Activated CD4-positive, alpha-beta T cell treated with anti-CD3 and anti-CD28 coated beads, Interleukin-2, amount 10 ng/mL, durations not matched to agents 7 days and 5 days (primary cell): Measurements from ENCODE around the gene VCL. TPM values are rescaled to one million over a fixed set of nuclear protein-coding genes. Genes with fewer than 3 reads are reported as not detected.
"Not testable (repeated sequence)": the region's sequence is repeated elsewhere in the genome, so short reads cannot be mapped to it uniquely, and the experiment has no call there.

Experiments used
- CTCF ChIA-PET: fragments of 350-600 bp; sonication (Branson Sonifier 250); formaldehyde crosslinking; loops from one replicate; lab custom pipeline; 2021; ENCODE audit warnings: antibody characterized with exemption; lab: Charles Lee
- POLR2A ChIA-PET: fragments of 350-600 bp; sonication (Branson Sonifier 250); formaldehyde crosslinking; loops from one replicate; lab custom pipeline; 2021; ENCODE audit warnings: antibody characterized with exemption; lab: Charles Lee
- DNase-seq: peaks from one replicate; pipeline ENCODE4 v3.0.0-alpha.2; 2020
- H3K27ac Mint-ChIP-seq: one replicate; pipeline ENCODE4 v1.8.0; 2021; ENCODE audit warnings: mild to moderate bottlenecking, moderate library complexity, mixed read lengths
- H3K27me3 Mint-ChIP-seq: one replicate; pipeline ENCODE4 v1.8.0; 2021; ENCODE audit warnings: mixed read lengths
- H3K36me3 Mint-ChIP-seq: one replicate; pipeline ENCODE4 v1.8.0; 2021; ENCODE audit warnings: low read depth, mixed read lengths
- H3K4me1 Mint-ChIP-seq: one replicate; pipeline ENCODE4 v1.8.0; 2021; ENCODE audit warnings: mixed read lengths
- H3K4me3 Mint-ChIP-seq: one replicate; pipeline ENCODE4 v1.8.0; 2021; ENCODE audit warnings: mild to moderate bottlenecking, moderate library complexity, mixed read lengths
- H3K9me3 Mint-ChIP-seq: one replicate; pipeline ENCODE4 v1.8.0; 2021; ENCODE audit warnings: mixed read lengths
- total RNA-seq, 2 experiments: library from RNA; stranded (reverse); gene quantifications; one replicate each; pipeline ENCODE4 v1.2.3, GENCODE V29; 2021

Gene VCL
- total RNA-seq, 2 experiments from 2014 or later = 75.5 to 86.4 TPM

GRCh38 chr10:74052994-74053393, 55.1 kb downstream of the VCL start:
- Mint-ChIP-seq H3K36me3 (peaks cover 11% of the 10 kb centered on the region), H3K4me1 (peaks cover 34% of the 10 kb centered on the region), H3K27me3 (no peaks in the 10 kb centered on the region), H3K27ac (no peak overlapping the region), H3K9me3 (no peaks in the 10 kb centered on the region), H3K4me3 (no peak overlapping the region)
- DNase-seq = no peak
- ChIA-PET POLR2A (no interaction called here), CTCF (interaction anchor here (1.5 to 1.8 kb wide), 2 partner anchors 13 to 20 kb away, joined by 4 to 5 read pairs; no protein-coding TSS in a partner anchor)

- no peak for DNase-seq
- Mint-ChIP-seq H3K27me3 (no peaks in the 10 kb centered on the region), H3K4me3 (peak overlapping the region; percentile 56), H3K27ac (peak overlapping the region; percentile 81), H3K36me3 (peaks cover 13% of the 10 kb centered on the region), H3K9me3 (no peaks in the 10 kb centered on the region), H3K4me1 (peaks cover 42% of the 10 kb centered on the region)
- CTCF ChIA-PET = interaction anchor here (0.7 to 2.1 kb wide), 3 partner anchors 11 to 176 kb away, joined by 3 to 8 read pairs (median 6); no protein-coding TSS in a partner anchor
- POLR2A ChIA-PET = no interaction called here
These were observed 57.6 kb downstream of the VCL start for GRCh38 chr10:74055383-74056049.

GRCh38 chr10:74056050-74056818, 58.3 kb downstream of the VCL start:
- CTCF ChIA-PET = interaction anchor here (0.7 to 2.1 kb wide), 4 partner anchors 11 to 176 kb away, joined by 3 to 8 read pairs (median 4); no protein-coding TSS in a partner anchor
- Mint-ChIP-seq H3K4me1 (peaks cover 43% of the 10 kb centered on the region), H3K27ac (peak overlapping the region; percentile 81), H3K27me3 (no peaks in the 10 kb centered on the region), H3K36me3 (peaks cover 18% of the 10 kb centered on the region), H3K4me3 (peak overlapping the region; percentile 56), H3K9me3 (no peaks in the 10 kb centered on the region)
- POLR2A ChIA-PET = interaction anchor here (0.6 kb wide), 1 partner anchor 176 kb away, joined by 4 read pairs; no protein-coding TSS in a partner anchor
- DNase-seq = peak; percentile 44

- H3K27ac Mint-ChIP-seq = peak overlapping the region; percentile 59
- H3K36me3 Mint-ChIP-seq = peaks cover 20% of the 10 kb centered on the region
- peaks cover 45% of the 10 kb centered on the region for H3K4me1 Mint-ChIP-seq
- POLR2A ChIA-PET = interaction anchor here (0.7 kb wide), 1 partner anchor 22 kb away, joined by 5 read pairs; no protein-coding TSS in a partner anchor
- DNase-seq = peak; percentile 9
- H3K27me3 Mint-ChIP-seq = no peaks in the 10 kb centered on the region
- CTCF ChIA-PET = interaction anchor here (1.1 to 2.5 kb wide), 2 partner anchors 15 to 178 kb away, joined by 5 to 8 read pairs; no protein-coding TSS in a partner anchor
- H3K9me3 Mint-ChIP-seq = peaks cover under 1% of the 10 kb centered on the region
- peak overlapping the region; percentile 44 for H3K4me3 Mint-ChIP-seq
These were observed 60.2 kb downstream of the VCL start for GRCh38 chr10:74058071-74058470.

- POLR2A ChIA-PET = interaction anchor here (0.7 kb wide), 1 partner anchor 23 kb away, joined by 5 read pairs; no protein-coding TSS in a partner anchor
- peak; percentile 43 for DNase-seq
- no peak overlapping the region for H3K27ac Mint-ChIP-seq
- peaks cover 24% of the 10 kb centered on the region for H3K36me3 Mint-ChIP-seq
- no peaks in the 10 kb centered on the region for H3K27me3 Mint-ChIP-seq
- no peak overlapping the region for H3K4me3 Mint-ChIP-seq
- peaks cover 5% of the 10 kb centered on the region for H3K9me3 Mint-ChIP-seq
- H3K4me1 Mint-ChIP-seq = peaks cover 43% of the 10 kb centered on the region
- CTCF ChIA-PET = interaction anchor here (1.1 to 2.5 kb wide), 2 partner anchors 15 to 179 kb away, joined by 5 to 8 read pairs; no protein-coding TSS in a partner anchor
These were observed 60.7 kb downstream of the VCL start for GRCh38 chr10:74058658-74059057.

- H3K36me3 Mint-ChIP-seq = peaks cover 28% of the 10 kb centered on the region
- H3K4me3 Mint-ChIP-seq = no peak overlapping the region
- H3K27ac Mint-ChIP-seq = no peak overlapping the region
- POLR2A ChIA-PET = no interaction called here
- peaks cover 31% of the 10 kb centered on the region for H3K4me1 Mint-ChIP-seq
- no peak for DNase-seq
- H3K27me3 Mint-ChIP-seq = no peaks in the 10 kb centered on the region
- CTCF ChIA-PET = no interaction called here
- H3K9me3 Mint-ChIP-seq = peaks cover 5% of the 10 kb centered on the region
These were observed 63.2 kb downstream of the VCL start for GRCh38 chr10:74061104-74061503.

GRCh38 chr10:74061978-74062377, 64.1 kb downstream of the VCL start:
- H3K36me3 Mint-ChIP-seq = peaks cover 31% of the 10 kb centered on the region
- H3K4me3 Mint-ChIP-seq, H3K27ac Mint-ChIP-seq, H3K27me3 Mint-ChIP-seq, DNase-seq, POLR2A ChIA-PET, H3K9me3 Mint-ChIP-seq: not testable (repeated sequence)
- peaks cover 25% of the 10 kb centered on the region for H3K4me1 Mint-ChIP-seq
- CTCF ChIA-PET = interaction anchor here (0.6 to 1.2 kb wide), 4 partner anchors 11 to 472 kb away, joined by 3 to 4 read pairs (median 4); no protein-coding TSS in a partner anchor

- peaks cover 5% of the 10 kb centered on the region for H3K9me3 Mint-ChIP-seq
- DNase-seq = no peak
- ChIA-PET POLR2A (interaction anchor here (0.6 kb wide), 1 partner anchor 44 kb away, joined by 3 read pairs; no protein-coding TSS in a partner anchor), CTCF (no interaction called here)
- no peak overlapping the region for H3K4me3 Mint-ChIP-seq
- peaks cover 31% of the 10 kb centered on the region for H3K36me3 Mint-ChIP-seq
- H3K27me3 Mint-ChIP-seq = no peaks in the 10 kb centered on the region
- no peak overlapping the region for H3K27ac Mint-ChIP-seq
- H3K4me1 Mint-ChIP-seq = peaks cover 14% of the 10 kb centered on the region
These were observed 65.3 kb downstream of the VCL start for GRCh38 chr10:74063256-74063655.

- no peak overlapping the region for H3K27ac Mint-ChIP-seq
- DNase-seq = no peak
- no peak overlapping the region for H3K4me3 Mint-ChIP-seq
- no peaks in the 10 kb centered on the region for H3K27me3 Mint-ChIP-seq
- no peaks in the 10 kb centered on the region for H3K4me1 Mint-ChIP-seq
- ChIA-PET CTCF (interaction anchor here (1.2 kb wide), 1 partner anchor 54 kb away, joined by 4 read pairs; no protein-coding TSS in a partner anchor), POLR2A (no interaction called here)
- H3K9me3 Mint-ChIP-seq = peaks cover 5% of the 10 kb centered on the region
- peaks cover 27% of the 10 kb centered on the region for H3K36me3 Mint-ChIP-seq
These were observed 69.7 kb downstream of the VCL start for GRCh38 chr10:74067373-74068352.

- Mint-ChIP-seq H3K4me1 (no peaks in the 10 kb centered on the region), H3K9me3 (no peaks in the 10 kb centered on the region), H3K27ac (no peak overlapping the region), H3K27me3 (no peaks in the 10 kb centered on the region), H3K4me3 (no peak overlapping the region), H3K36me3 (peaks cover 41% of the 10 kb centered on the region)
- POLR2A ChIA-PET = no interaction called here
- CTCF ChIA-PET = no interaction called here
- DNase-seq = no peak
These were observed 73.2 kb downstream of the VCL start for GRCh38 chr10:74071157-74071556.

GRCh38 chr10:74072503-74072902, 74.6 kb downstream of the VCL start:
- ChIA-PET POLR2A (no interaction called here), CTCF (interaction anchor here (1.4 to 2.2 kb wide), 2 partner anchors 13 to 18 kb away, joined by 3 to 8 read pairs; no protein-coding TSS in a partner anchor)
- Mint-ChIP-seq H3K4me3 (no peak overlapping the region), H3K27me3 (no peaks in the 10 kb centered on the region), H3K9me3 (no peaks in the 10 kb centered on the region), H3K4me1 (peaks cover 3% of the 10 kb centered on the region), H3K36me3 (peaks cover 49% of the 10 kb centered on the region), H3K27ac (no peak overlapping the region)
- DNase-seq = no peak
